ENCODE data around the gene ERP27.

Gene ERP27

DNA sequence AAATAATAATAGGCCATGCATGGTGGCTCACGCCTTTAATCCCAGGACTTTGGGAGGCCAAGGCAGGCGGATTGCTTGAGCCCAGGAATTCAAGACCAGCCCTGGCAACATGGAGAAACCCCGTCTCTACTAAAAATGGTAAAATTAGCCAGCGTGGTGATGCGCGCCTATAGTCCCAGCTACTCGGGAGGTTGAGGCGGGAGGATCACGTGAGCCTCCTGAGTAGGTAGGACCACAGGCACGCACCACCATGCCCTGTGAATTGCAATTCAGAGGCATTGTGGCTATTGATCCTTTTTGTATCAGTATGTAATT is 20.7 kb upstream of the ERP27 start:
- peak; percentile 58 for DNase-seq

DNA sequence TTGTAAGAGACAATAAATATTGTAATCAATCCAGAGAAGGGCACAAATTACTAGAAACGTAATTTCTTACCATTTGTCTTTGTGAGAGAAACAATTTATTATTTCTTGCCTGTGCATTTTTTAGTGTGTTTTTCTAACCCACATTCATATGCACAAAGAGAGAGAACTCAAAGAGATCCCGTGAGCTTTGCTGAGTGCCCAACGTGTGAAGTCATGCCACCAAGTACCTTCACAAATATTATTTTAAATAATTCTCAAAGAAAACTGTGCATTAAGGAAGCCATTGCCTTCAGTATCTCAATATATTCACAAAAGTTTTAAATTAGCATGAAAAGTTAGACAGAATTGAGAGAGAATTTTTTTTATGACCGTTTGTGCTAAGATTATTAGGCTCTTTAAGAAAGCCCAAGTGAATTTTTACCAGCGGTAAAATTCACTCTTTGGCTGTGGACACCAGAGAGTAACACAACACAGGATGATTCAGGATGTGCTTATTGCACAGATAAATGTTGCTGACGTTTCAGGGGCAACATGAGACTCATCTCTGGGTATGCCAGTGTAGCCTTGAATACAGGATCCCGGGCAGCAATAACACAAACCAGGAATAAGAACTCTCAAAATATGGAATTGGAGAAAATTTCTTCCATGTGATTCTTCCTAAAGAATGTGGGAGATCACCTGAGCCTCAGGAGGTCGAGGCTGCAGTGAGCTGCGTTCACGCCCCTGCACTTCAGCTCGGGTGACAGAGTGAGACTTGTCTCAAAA is 20.2 kb upstream of the ERP27 start:
- DNase-seq, result peak; percentile 50

DNA sequence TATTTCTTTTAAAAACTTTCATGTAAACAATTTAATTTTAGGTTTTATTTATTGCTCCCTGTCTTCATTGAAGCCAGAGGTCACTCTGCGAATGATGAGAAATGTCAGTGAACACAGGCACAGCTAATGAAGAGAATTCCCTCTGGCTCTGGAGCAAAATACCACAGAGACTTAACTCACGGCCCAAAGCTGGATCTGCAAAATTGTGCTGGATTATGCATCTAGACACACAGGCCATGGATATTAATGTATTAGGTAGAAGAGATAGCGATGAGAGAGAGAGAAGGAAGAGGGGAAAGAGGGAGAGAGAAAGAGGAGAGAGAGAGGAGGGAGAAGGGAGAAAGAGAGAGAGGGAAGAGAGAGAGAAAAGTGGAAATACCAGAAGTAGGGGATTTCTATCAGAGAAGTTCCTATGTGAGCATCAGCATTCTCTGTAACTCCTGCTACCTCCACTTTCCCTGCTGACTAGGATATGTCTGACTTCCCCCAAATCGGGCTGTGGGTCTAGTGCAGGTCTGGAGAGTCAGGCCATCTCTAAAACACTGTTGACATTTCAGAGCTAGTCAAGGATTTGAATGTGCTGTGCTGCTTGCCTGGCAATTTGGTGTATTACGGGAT is 19.3 kb upstream of the ERP27 start:
- no peak for DNase-seq

DNA sequence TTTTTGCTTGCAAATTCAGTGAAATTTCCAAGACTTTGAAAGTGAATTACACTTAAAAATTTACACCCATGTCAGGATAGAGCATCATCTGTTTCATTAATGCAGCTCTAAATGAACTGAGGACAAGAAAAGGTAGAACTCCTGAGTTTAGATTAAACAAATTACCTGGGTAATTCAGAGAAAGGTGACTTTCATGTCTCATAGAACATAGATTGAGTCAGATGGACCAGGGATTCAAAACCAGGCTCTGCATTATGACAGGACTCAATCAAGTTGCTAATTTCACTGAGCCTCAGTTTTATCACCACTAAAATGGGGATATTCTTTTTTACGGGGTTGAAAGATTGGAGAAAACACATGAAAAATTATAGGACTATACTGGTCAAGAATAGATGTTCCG is 18.6 kb upstream of the ERP27 start:
- no peak for DNase-seq

DNA sequence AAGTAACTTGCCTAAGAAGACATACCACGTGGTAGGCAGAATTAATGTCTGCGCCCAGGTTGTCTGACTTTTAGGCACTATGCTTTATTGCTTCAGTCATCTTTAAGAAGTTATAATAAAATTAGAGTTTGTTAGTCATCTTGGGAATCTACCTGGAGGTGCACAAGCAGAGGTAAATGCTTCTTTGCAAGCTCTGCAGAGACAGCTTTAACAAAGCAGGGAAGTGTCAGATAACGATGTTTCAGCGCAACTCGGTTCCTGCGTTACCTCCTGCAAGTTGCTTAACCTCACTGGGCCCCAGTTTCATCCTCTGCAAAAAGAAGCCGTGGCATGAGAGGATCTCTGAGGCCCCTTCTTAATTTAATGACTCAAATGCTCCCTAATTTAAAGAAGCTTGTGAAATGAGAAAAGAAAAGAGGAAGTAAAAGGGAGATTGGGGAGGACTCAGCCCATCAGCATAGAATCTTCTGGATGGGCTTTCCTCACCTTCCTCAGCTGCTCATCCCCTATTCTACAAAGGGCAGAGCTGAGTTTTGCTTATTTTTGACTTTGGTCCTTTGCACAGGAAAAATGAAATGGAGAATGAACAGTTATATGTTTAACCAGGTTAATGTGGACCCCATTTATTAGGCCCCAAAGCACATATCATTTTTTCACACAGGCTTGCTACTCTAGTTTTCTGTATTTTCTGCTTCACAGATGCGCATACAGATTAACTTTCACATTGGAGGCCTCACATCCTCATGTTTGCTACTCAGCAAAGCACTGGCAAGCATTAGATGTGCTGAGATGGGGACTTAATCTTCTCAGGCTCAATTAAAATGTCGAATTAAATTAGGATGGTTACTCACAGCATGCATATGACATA is 17.9 kb upstream of the ERP27 start:
- peak; percentile 75 for DNase-seq

DNA sequence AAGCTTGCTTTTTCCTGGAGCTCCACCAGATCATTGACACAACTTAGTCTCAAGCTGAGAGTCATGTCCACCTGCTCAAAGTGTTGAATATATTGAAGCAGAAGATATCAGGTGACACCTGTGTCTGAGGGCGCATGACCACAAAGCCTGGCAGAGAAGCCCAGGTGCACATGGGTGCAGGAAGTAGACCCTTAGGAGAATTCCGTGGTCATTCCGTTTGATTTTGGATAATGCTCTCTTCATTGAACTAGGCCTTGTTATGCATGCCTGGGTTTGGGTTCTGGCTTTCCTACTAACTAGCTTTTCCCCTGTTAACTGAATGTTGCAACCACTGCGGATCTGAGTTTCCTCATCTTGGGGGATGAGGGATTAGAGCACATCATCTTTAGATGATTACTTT is 15.9 kb upstream of the ERP27 start:
- DNase-seq, result no peak

DNA sequence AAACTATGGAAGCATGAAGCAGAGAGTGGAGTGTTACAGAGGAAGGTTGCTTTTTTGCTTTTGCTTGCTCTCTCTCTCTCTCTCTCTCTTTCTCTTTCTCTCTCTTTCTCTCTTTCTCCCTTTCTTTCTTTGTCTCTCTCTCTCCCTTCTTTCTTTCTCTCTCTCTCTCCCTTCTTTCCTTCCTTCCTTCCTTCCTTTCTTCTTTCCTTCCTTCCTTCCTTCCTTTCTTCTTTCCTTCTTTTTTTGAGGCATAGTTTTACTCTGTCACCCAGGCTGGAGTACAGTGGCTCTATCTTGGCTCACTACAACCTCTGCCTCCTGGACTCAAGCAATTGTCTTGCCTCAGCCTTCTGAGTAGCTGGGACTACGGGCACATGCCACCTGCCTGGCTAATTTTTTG is 15.4 kb upstream of the ERP27 start:
- no peak for DNase-seq

DNA sequence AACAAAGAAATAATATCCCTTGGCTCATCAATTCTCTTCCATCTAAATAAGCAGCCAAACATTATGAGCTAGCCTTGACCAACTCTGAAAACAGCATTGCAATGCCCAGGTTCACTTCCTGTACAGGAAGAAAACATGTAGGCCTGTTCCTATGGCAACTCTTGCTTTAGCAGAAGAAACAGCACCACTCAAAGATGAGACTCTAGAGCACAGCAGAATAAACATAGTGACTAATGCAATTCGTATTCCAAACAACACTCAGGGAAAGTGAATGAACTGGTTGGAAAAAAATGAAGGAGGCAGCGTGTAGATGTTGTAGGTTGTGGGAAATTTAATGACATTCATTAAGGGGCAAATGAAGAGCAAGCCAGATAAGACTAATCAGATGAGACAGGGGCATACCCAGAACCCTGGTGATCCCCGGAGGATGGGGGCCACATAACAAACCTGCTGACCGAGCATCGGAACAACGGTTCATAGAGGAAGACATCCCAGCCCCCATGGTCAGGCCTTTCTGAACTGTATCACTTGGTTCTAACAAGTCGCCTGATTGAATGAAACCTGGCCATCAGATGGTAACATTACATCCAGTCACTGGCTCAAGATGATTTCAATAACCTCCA is 14.1 kb upstream of the ERP27 start:
- DNase-seq, result peak; percentile 80

DNA sequence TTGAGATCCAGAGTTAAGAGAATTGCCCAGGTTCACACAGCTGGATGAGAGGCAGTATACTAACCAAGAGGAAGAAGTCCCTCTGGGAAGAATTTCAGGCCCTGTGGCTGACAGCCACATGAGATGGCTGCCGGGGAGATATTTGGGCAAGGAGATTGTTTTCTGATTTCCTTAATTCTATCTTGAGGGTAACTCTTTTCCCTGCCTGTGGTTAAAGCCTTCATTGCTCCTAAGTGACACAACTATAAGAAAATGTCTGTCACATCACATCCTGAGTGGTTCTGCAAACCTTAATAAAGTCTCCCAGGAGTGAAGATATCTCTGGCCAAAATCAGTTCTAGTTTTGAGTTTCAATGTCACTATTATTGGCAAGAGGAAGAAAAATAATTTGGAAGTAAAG is 13.5 kb upstream of the ERP27 start:
- DNase-seq, result no peak

DNA sequence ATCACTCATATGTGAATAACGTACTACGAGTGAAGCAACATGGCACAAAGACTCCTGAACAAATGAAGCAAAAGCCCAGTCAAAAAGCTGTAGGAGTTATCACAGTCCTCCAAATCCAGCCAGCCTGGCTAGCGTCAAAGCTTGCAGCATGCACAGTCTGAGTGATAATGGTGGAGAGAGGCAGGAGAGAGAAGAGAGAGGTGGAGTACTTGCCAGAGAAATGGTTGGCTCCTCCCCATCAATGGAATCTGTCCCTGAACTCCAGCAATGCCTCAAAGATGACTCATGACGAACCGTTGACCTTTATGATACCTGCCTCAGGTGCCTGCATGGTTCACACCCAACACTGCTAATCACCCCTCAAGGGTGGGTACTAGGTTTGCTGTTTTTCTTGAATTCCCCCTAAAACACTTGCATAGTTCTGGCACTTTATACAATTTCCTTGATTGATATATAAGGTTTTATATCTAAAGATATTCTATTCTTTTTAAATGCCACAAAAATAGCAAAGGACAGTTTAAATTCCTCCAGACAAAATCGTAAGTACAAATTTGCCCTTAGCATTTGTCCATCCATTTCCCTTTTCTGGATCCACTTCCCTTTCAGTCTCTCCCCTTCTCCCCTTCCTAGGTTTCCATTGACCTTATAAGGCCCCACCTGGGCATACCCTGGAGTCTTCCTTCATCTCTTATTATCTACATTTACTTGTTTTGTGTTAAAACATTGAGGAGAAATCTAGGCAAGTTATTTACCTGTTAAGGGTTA is 12.8 kb upstream of the ERP27 start:
- no peak for DNase-seq

DNA sequence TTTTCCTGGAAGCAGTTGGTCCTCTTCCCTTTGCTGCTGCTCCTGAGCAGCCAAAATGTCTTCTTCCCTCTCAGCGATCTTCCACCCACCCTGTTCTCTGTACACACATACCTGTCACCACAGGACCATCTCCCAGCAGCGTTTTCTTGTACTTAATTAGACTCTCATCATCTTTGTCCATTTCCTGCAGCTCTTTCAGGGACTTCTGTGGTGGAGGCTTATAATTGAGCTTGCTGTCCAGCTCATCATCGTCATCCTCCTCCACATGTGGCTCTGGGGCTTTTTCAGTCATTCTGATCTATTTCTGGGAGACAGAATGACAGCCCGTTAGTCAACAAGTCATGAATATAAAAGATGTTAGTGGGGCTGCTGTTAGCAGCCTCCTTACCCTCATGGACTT is 12.1 kb upstream of the ERP27 start:
- peak; percentile 64 for DNase-seq

DNA sequence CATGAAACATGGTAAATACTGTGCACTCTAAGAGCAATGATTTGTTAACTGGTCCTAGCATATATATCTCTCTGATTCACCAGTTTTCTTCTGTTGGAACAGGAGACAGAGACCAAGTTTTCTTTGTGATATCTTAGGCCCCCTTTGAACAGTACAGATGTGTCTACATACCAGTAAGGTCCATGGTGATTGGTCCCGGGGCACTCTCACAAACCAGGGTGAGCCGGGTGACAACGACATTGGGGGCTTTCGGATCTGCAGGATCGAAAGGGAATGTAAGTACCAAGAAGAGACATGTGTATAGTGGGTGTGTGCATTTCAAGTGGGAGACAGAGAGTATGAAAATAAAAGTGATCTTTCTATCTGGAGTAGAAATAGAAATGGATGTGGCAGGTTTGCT is 11.3 kb upstream of the ERP27 start:
- no peak for DNase-seq

DNA sequence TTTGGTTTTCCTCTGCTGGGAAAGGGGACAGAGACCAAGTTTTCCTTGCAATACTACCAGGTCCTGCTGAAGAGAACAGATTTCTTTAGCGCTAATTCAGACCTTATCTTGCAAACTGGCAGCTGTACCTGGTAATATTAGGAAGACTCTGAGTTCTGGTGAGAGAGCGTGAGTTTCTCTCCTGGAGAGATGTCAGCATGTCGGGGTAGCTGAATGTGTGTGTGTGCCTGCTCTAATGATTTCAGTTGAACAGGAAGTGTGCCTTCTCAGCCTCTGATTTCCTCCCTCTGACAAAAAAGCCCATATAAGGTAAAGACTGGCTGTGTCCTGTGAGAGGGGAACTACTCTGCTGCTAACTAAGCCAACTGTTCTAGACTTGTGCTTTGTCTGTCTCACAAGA is 10.3 kb upstream of the ERP27 start:
- DNase-seq, result peak; percentile 90

DNA sequence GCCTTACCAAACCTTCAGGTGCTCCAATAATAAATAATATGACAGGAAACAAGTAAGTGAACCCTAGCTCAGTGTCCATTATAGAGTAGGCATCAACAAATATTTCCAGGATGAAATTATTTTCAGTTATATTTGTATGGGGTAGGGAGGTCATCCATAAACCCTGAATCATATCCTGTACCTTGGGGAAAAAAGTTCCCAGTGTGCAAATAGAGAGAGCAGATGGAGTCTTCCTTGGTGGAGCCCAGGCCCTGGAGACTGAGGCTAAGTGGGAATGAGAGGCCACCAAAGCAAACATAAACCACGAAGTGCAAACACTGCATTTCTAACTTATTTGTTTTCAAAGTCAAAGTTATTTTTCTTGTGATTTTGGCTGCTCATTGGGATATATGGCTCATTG is 8.5 kb upstream of the ERP27 start:
- no peak for DNase-seq

DNA sequence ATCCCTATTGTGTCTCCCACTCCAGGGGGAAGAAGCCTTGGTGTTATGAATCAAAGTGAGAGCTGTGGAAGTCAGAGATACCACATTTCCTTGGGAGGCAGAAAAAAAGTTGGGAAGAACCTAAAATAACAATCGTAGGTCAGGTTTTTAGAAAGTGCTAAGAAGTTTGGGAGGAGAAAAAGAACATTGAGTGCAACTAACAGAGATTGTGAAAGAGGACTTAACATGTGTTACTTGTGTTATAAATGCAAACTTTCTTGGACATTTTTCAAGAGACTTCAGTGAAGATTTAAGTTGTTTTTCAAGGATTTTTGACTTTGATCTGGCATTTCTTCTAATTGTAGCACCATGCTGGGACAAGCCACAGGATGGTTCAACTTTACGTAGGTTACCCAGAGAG is 7.8 kb upstream of the ERP27 start:
- no peak for DNase-seq

DNA sequence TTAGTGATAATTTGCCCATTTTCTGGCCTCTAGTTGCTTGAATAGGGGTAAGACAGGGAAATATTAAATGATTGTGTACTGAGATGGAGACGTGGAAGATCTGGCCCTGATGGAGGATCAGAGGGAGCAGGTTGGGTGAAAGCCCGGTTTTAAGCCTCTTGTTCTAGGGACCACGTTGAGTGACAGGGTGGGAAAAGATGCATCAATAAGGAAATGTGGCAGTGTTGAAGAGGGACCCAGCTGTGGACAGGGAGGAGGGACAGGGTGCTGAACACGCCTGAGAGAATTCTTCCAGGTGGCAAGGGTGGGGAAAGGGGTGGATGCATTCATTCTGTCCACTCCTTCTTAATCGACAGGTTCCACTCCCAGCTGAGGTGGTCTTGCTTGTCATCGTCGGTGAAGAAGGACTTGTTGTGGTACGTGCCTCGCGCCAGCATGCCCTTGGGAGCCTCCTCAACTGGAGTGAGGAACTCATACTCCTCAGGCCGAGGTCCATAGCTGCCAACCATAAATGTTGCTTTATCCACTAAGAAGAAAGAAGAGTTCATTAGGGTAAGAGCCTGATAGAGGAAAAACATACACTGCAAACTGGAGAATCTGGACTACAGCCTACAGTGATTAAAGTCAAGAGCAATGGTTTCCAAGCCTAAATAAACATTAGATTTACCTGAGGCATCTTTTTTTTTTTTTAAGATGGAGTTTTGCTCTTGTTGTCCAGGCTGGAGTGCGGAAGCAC is 4.0 kb upstream of the ERP27 start:
- DNase-seq, result no peak

DNA sequence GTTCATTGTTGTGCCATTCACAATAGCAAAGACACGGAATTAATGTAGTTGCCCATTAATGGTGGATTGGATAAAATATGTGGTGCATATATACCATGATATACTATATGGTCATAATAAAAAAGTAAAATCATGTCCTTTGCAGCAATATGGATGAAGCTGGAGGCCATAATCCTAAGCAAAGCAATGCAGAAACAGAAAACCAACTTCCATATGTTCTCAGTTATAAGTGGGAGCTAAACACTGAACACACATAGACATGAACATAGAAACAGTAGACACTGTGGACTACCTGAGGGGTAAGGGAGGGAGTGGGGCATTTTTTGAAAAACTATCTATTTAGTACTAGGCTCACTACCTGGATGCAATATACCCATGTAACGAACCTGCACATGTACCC is 3.0 kb upstream of the ERP27 start:
- DNase-seq, result no peak

DNA sequence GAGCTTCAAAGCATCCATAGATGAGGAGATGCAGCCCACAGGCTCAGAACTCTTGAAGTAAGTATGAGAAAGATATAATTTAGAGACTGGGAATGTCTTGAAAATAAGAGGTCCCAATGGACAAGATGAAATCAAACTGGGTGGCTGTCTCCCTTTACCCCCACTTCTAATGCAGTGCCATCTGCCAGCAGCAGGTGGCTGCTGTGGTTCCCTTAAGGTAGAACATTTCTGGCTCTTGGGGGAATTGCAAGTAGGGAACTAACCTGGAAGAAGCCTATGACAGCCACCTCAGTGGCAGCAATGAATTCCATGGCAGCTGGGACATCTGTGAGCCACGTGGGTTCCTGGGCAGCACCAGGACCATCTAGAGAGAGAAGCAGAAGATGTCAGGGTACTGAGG is 648 bp downstream of the ERP27 start:
- DNase-seq, result no peak

DNA sequence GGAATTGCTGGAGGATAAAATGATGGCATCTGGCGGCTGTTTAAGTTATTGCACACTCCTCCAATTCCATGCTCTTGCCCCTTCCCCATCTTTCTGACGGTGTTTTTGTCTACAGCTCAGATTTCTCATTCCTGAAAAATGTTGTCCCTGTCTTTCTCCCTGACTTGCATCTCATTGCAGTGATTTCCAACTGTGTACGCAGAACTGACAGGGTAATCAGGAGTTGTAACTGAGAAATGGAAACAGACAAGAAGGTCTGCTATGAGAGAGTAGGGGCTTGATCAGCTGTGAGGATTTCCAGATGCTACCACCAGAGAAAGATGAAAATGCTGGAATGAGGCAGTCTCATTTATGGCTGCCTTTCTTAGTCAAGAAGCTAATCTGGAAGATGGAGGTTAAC is 1.3 kb downstream of the ERP27 start:
- DNase-seq, result no peak

DNA sequence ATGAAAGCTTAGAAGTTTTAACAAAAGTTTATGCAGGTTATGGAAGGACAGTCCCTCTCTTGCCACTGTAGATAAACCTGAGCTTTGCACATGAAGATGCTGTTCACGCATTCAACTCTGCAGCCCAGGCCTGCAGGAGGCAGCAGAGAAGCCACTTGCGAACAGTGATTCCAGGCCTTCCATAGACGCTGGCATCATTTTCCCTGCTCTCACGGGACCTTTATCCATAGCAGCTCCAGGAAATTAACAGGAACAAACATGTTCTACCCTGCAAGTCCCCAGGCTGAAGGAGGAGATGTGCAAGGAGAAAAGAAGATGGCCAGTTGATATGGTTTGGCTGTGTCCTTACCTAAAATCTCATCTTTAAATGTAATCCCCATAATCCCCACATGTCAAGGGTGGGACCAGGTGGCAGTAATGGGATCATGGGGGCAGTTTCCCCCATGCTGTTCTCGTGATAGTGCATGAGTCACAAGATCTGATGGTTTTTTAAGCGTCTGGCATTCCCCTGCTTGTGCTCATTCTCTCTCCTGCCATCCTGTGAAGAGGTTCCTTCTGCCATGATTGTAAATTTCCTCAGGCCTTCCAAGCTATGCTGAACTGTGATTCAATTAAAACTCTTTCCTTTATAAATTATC is 2.0 kb downstream of the ERP27 start:
- DNase-seq, result no peak

DNA sequence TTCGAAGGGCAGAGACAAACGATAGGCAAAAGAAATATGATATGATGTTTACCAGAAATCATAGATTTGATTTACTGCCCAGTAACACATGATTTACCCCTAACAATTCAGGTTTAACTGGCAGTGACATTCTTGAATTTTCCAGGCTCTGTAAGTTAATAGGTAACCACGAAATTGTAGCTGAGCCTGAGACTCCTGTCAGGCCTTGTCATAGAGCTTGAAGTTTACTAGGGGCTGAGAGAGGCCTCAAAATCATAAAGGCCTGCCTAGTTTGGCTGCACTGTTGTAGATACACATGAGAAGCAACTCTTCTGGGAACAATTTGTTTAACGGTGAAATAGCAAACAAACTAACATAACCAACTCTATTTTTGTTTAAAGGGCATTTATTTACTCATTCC is 3.3 kb downstream of the ERP27 start:
- no peak for DNase-seq

DNA sequence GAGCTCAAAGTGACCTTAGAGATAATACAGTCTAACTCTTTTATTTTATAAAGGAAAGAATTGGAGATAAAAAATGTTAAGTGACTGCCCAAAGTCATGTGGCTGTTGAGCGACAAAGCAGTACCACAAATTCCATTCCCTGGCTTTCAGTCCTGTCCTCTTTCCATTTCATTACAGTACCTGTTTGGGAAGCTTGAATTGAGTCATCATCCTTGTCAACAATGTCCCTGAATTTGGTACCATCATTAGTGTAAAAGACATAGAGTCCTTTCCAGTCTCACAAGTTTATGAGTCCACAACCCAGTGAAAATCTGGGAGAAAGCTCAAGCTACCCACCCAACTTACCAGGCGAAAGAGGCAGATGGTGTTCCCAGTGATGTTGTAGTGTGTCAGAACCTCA is 3.8 kb downstream of the ERP27 start:
- DNase-seq, result no peak
